ENCODE results near the gene IGFBP7.

The IGFBP7 gene

GRCh38 chr4:57040510-57040909, 69.7 kb downstream of the IGFBP7 start:
- DNase-seq (ENCODE audit: low read depth in 2 of 2), result no peak

DNA sequence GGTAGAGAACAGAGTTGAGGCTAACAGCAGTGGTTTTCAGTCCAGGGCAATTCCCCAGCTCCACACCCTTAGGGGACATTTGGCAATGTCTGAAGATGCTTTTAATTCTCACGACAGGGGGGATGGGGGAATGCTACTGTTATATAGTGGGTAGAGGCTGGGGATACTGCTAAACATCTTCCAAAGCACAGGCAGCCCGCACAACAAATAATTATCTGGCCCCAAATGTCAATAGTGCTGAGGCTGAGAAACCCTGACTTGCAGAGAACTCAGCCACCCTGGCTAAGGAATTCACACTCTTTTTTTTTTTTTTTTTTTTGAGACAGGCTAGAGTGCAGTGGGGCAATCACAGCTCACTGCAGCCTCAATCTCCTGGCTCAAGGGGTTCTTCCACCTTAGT, 70.8 kb downstream of the IGFBP7 start:
- no peak for DNase-seq (ENCODE audit: low read depth in 2 of 2)

DNA sequence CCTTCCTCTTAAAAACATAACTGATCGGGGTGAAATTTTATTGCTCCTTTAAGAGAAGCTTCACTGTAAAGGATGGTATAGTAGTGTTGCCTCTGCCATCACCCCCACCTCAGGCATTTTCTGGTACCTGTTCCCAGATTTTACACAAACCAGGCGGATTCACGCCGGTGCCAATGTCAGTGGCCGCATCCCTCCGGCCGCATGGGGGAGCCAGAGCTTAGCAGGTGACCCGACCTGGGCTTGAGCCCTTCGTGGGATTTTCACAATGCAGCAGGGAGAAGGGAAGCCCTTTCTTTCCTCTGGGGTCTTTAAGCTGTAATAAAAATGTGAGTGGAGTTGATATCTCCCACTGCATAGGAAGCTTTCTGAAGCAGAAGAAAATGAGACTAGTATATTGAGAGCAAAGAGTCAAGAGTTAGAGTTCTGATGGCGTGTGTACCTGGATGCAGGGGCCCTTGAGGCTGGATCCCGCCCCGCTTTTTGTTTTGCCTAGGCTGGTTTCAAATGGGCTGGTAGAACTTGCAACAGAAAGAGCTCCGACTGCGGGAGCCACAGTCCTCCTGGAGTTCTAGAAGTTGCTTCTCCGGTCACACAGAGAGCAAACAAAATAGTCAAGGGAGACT, 72.1 kb downstream of the IGFBP7 start:
- DNase-seq (ENCODE audit: low read depth in 2 of 2), result peak; percentile 17 to 18

DNA sequence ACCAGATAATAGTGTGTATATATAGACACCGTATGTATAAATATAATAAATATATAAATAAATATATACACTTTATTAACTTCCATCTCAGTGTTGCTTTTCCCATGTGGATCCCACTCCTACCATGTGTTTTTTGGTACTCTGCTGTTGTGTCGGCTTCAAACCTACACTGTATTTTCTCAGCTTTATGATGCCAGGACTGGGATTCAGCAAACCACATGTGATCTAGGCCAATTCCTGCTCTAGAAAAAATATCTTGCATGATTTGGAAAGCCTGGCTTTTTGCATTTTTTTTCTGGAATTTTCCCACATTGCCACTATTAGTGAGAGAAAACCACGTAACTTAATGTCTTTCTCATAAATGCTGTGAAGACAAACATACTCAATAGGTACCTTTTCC, 75.7 kb downstream of the IGFBP7 start:
- no peak for DNase-seq (ENCODE audit: low read depth in 2 of 2)

GRCh38 chr4:57023104-57023503, 87.1 kb downstream of the IGFBP7 start:
- no peak for DNase-seq (ENCODE audit: low read depth in 2 of 2)

- DNase-seq (ENCODE audit: low read depth in 2 of 2), result no peak
Observed at GRCh38 chr4:57020467-57021101, 89.6 kb downstream of the IGFBP7 start.

GRCh38 chr4:57018980-57019379, 91.2 kb downstream of the IGFBP7 start:
- no peak for DNase-seq (ENCODE audit: low read depth in 2 of 2)

DNA sequence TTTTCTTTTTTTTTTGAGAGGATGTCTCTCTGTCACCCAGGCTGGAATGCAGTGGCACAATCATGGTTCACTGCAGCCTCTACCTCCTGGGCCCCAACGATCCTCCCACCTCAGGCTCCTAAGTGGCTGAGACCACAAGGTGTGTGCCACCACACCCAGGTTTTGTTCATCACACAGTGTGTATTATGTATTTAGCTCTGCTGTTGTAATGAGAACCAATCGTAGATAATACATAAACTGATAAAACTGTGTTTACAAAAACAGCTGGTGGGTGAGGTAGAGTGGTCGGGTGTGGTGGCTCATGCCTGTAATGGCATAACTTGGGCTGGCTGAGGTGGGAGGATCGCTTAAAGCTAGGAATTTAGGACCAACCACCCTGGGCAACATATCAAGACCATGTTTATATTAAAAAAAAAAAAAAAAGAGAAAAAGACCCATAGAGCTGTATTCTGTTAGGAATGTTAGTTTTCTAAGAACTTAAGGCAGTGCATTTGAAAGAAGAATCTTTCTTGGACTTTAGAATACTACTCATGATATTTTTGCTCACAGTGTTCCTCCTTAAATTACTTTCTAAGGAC, 96.6 kb downstream of the IGFBP7 start:
- DNase-seq (ENCODE audit: low read depth in 2 of 2), result no peak

DNA sequence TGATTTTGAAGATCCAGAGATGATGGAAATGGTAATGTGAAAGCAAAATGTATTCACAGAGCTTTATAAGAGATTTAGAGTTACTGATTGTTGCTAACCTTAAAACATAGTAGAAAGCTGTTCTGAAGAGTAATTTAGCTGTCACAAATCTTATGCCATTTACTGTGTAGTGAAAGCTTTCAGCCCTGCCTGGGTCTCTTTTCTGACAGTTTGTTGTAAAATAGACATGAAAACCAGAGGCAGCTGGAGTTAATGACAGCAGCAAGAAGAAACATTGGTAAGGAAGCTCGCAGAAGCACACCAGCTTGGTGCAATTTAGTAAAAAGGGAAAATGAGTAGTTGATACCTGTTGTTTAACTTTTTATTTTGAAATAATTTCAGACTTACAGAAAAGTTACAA, 110.4 kb downstream of the IGFBP7 start:
- DNase-seq (ENCODE audit: low read depth in 2 of 2), result no peak

- DNase-seq (ENCODE audit: low read depth in 2 of 2), result no peak
Observed at GRCh38 chr4:56995525-56995924, 114.7 kb downstream of the IGFBP7 start.

DNA sequence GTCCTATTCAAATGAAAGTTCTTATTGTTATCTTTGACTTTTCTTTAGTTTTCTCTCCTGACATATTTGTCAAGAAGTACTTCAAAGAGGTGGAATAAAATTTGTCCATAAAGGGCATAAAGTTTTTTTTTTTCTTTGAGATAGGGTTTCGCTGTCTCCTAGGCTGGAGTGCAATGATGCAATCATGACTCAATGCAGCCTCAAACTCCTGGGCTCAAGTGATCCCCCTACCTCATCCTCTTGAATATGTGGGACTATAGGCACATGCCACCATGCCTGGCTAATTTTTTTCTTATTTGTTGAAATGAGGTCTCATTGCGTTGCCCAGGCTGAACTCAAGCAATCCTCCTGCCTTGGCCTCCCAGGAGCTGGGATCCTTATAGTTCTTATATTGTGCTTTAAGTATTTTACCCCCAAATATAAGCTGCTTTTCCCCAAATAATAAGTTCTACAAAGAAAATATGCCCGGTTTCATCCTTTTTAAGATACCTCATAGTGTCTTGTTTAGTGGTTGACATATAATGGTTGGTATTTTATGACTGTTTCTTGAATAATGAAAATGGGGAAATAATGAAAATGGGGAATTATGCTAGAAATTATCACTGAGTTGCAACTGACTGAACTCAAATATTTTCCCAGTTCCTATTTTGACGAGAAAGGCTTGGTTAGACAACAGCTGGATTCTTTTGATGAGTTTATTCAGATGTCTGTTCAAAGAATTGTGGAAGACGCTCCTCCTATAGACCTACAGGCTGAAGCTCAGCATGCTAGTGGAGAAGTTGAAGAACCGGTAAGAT, 119.9 kb downstream of the IGFBP7 start:
- DNase-seq (ENCODE audit: low read depth in 2 of 2), result no peak

DNA sequence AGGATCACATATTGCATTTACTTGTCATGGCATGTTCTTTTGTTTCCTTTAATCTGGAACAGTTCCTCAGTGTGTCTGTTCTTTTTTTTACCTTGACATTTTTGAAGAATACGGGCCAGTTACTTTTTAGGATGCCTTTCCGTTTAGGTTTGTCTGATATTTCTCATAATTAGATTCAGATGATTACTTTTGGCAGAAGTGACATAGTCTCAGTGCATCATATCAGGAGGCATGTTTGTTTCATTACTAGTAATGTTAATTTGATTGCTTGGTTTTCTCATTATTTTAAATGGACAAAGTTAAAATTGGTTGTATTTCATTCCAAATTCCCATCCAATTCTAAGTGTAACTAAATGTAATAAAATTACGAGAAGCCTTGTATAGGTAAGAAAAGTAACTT, 123.2 kb downstream of the IGFBP7 start:
- no peak for DNase-seq (ENCODE audit: low read depth in 2 of 2)

DNA sequence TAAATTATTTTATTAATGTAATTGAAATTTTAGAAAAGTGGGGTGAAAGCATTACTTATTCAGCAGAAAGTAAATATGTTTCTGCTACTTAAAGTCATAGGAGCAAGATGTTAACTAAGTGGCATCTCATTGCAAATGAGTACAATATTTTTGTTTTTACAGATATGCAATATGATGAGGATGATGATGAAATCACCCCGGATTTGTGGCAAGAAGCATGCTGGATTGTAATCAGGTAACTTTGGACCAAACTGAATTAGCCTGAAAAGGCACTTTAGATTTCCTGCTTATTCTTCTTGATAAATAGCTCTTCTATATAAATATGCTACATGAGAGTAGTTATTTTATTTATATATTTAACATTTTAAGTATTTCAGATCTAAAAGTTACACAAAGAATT, 124.0 kb downstream of the IGFBP7 start:
- no peak for DNase-seq (ENCODE audit: low read depth in 2 of 2)

GRCh38 chr4:56981795-56982201, 128.4 kb downstream of the IGFBP7 start:
- no peak for DNase-seq (ENCODE audit: low read depth in 2 of 2)
